GF-D8 (cell line): ENCODE results near the gene UBXN2A.
A peak's percentile ranks its signal among the peaks of the same experiment; 100 is the strongest.

Experiments used
- DNase-seq: peaks from one replicate; lab custom pipeline; 2025; lab: John Stamatoyannopoulos, UW

The UBXN2A gene

DNA sequence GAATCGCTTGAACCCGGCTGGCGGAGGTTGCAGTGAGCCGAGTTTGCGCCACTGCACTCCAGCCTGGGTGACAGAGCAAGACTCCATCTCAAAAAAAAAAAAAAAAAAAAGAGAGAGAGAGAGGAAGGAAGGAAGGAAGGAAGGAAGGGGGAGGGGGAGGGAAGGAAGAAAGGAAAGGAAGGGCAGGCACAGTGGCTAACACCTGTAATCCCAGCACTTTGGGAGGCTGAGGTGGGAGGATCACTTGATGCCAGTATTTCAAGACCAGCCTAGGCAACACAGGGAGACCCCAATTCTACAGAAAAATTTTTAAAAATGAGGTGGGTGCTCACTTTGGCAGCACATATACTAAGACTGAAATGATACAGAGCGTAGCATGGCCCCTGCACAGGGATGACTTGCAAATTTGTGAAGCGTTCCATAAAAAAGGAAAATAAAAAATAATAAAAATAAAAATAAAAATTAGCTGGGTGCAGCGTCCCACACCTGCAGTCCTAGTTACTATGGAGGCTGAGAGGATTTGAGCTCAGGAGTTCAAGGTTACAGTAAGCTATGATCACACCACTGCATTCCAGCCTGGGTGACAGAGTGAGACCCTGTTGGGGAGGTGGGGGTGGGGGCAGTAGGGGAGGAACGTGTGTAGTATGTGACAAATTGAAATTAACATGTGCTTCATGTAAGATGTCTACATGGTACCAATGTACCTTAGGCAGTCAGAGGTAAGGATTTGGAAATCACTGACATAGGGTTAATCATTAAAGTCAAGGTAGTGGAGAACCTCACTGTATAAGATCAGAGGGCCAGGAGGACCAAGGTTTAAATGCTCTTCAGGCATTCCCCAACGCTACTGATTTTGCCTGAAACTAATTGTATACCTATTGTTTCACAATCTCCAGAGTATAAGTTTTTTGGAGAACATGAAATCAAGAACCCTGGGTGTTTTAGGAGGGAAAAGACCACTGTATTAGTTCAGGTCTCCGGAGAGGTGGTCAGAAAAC lies 105.5 kb downstream of the UBXN2A start:
- DNase-seq: no peak

GRCh38 chr2:24046599-24046929 lies 106.3 kb downstream of the UBXN2A start:
- no peak for DNase-seq

DNA sequence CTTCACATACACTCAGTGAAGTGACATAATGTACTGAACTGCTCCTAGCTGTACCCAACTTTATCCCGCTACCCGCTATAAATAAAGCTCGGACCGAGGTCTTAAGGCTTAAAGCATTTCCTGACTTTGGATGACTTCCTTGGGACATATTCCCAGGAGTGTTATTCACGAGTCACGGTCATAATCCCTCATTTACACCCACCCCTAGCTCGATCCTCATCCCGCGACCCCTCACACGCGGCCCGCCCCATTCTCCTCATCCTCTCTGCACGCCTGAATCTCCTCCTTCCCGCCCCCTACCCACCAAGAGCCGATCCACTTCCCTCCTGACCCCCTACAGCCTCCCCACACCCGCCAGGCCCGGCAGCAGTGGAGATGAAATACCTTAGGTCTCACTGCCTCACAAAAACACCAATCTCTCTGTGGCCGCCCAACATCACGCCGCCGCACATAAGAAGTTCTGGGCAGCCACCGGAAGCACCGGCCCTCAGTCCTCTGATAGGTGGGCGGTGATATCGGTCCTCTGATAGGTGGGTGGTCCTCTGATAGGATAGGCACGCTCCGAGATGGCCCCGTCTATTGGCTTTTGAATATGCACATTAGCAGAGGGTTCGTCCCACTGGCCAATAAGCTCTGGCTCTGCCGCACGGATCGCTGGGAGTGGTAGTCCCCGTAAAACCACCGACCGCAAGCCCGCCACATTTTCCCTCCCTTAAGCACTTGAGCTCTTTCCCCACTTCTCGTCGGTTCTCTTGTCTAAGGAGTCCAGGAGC lies 106.9 kb downstream of the UBXN2A start, which contains the start of gene WDCP:
TSS of gene WDCP (minus strand) at position 462 of the 773 bp plus-strand sequence. CDS start 7,897 bp downstream, outside the sequence.
- DNase-seq: peak; percentile 97

DNA sequence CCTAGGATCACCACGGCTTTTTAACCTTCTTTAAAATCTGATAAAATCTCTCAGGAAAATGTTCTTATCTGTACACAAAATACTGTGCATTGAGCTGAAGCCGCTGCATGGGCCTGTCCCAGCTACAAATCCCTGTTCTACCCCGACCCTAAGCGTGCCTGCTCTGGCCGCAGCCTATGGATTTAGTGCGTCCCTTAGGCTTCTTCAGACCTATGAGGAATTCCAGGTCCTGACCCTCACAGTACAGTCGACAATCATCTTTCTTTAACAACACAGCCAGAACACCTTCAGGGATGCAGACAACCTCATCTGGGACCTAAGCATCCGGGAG lies 107.4 kb downstream of the UBXN2A start:
- no peak for DNase-seq

GRCh38 chr2:24048769-24049484 lies 108.7 kb downstream of the UBXN2A start:
- no peak for DNase-seq

DNA sequence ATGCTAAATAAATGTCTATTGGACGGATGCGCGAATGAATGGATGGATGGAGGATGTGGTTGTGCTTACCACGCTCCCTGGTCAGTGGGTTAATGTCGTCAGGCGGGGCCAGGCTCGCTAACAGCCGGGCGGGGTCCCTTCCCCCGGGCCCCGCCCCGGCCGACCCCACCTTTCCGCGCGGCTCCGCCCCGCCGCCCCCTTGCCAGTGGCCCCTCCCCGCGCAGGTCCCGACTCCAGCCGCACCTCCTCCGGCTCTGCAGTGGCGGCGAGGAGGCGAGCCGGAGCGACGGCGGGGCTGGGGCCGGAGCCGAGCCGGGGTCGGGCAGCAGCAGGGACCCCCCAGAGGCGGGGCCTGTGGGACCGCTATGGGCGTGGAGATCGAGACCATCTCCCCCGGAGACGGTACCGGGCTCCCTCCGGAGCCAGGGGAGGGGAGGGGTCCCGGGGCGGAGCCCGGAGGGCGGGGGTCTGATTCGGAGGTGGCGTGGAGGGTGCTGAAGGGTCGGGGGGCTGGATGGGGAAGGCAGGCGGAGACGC lies 109.3 kb downstream of the UBXN2A start, which contains the start of gene FKBP1B:
TSS of gene FKBP1B (plus strand) at position 257 of the 537 bp plus-strand sequence. CDS start at position 366, 109 bp downstream.
- DNase-seq: no peak

- no peak for DNase-seq
These were observed 110.0 kb downstream of the UBXN2A start for GRCh38 chr2:24050041-24050979.

- no peak for DNase-seq
These were observed 111.6 kb downstream of the UBXN2A start for GRCh38 chr2:24051833-24052232.

GRCh38 chr2:24052951-24053350 lies 112.7 kb downstream of the UBXN2A start:
- no peak for DNase-seq
